Mesenchymal stem cell (in vitro differentiated cells and primary cell): ENCODE data around the gene ATOSA.

Source experiments
- DNase-seq: peaks from one replicate; pipeline ENCODE4 v3.0.0-alpha.2; 2013
- H2AFZ ChIP-seq: one replicate; pipeline ENCODE4 v1.6.1; 2013; ENCODE audit warnings: low read depth, mild to moderate bottlenecking, control low read depth, inconsistent platforms, low read length, moderate library complexity
- H2AK5ac ChIP-seq: 2 replicates; pipeline ENCODE4 v1.6.1; 2013; ENCODE audit warnings: low read length, moderate library complexity, mild to moderate bottlenecking, inconsistent platforms; ENCODE audit not compliant: severe bottlenecking
- H2BK120ac ChIP-seq: one replicate; pipeline ENCODE4 v1.6.1; 2013; ENCODE audit warnings: low read depth, mild to moderate bottlenecking, inconsistent platforms, low read length, moderate library complexity
- H2BK12ac ChIP-seq, 2 experiments: one replicate each; pipeline ENCODE4 v1.6.1; 2013; ENCODE audit warnings: inconsistent platforms in 2 of 2, low read length in 2 of 2, mild to moderate bottlenecking in 2 of 2, moderate library complexity in 2 of 2, control low read depth in 1 of 2
- H2BK15ac ChIP-seq: one replicate; pipeline ENCODE4 v1.6.1; 2013; ENCODE audit warnings: mild to moderate bottlenecking, low read depth, inconsistent platforms; ENCODE audit not compliant: poor library complexity, severe bottlenecking
- H2BK5ac ChIP-seq: 2 replicates; pipeline ENCODE4 v1.6.1; 2013; ENCODE audit warnings: low read depth, mild to moderate bottlenecking, low read length, control low read depth, inconsistent platforms; ENCODE audit not compliant: poor library complexity, severe bottlenecking
- H3K14ac ChIP-seq, 2 experiments: one replicate each; pipeline ENCODE4 v1.6.1; 2013; ENCODE audit warnings: inconsistent platforms in 2 of 2, low read length in 2 of 2, control low read depth in 1 of 2, mild to moderate bottlenecking in 1 of 2, moderate library complexity in 1 of 2
- H3K18ac ChIP-seq, 2 experiments: one replicate each; pipeline ENCODE4 v1.6.1; 2013; ENCODE audit warnings: inconsistent platforms in 2 of 2, low read length in 2 of 2, control low read depth in 1 of 2, low read depth in 1 of 2, mild to moderate bottlenecking in 1 of 2
- H3K23ac ChIP-seq, 2 experiments: one replicate each; pipeline ENCODE4 v1.6.1; 2013; ENCODE audit warnings: inconsistent platforms in 2 of 2, low read length in 2 of 2, mild to moderate bottlenecking in 2 of 2, moderate library complexity in 2 of 2, control low read depth in 1 of 2
- H3K27ac ChIP-seq: 2 replicates; pipeline ENCODE4 v1.5.1; 2013; ENCODE audit warnings: mild to moderate bottlenecking, moderate library complexity, low read length, control low read depth, inconsistent platforms; ENCODE audit not compliant: poor library complexity, severe bottlenecking
- H3K27me3 ChIP-seq, 2 experiments: 2 replicates each; pipeline versions ENCODE4 v1.6.1 to v1.7.0; 2013; ENCODE audit warnings: low read length in 2 of 2, mild to moderate bottlenecking in 2 of 2, moderate library complexity in 2 of 2, control low read depth in 1 of 2, inconsistent platforms in 1 of 2; ENCODE audit not compliant: control insufficient read depth in 1 of 2, insufficient read depth in 1 of 2
- H3K36me3 ChIP-seq, 2 experiments: 2 replicates each; pipeline versions ENCODE4 v1.6.1 to v1.7.0; 2013; ENCODE audit warnings: low read length in 2 of 2, control low read depth in 1 of 2, inconsistent platforms in 1 of 2, low read depth in 1 of 2, mild to moderate bottlenecking in 1 of 2; ENCODE audit not compliant: insufficient read depth in 2 of 2, control insufficient read depth in 1 of 2
- H3K4ac ChIP-seq, 2 experiments: one replicate each; pipeline ENCODE4 v1.6.1; 2013; ENCODE audit warnings: inconsistent platforms in 2 of 2, low read length in 2 of 2, mild to moderate bottlenecking in 2 of 2, moderate library complexity in 2 of 2, control low read depth in 1 of 2, low read depth in 1 of 2
- H3K4me1 ChIP-seq: 2 replicates; pipeline ENCODE4 v1.6.1; 2013; ENCODE audit warnings: low read depth, low read length, control low read depth; ENCODE audit not compliant: control insufficient read depth, insufficient read depth
- H3K4me2 ChIP-seq: 2 replicates; pipeline ENCODE4 v1.6.1; 2013; ENCODE audit warnings: low read length, mild to moderate bottlenecking, inconsistent platforms; ENCODE audit not compliant: poor library complexity, severe bottlenecking
- H3K4me3 ChIP-seq, 2 experiments: 2 replicates each; pipeline versions ENCODE4 v1.5.1 to v1.7.0; 2013; ENCODE audit warnings: low read length in 2 of 2, mild to moderate bottlenecking in 2 of 2, control low read depth in 1 of 2, low read depth in 1 of 2; ENCODE audit not compliant: insufficient read depth in 1 of 2
- H3K79me1 ChIP-seq: replicated peaks from 2 replicates; pipeline ENCODE4 v1.6.1; 2013; ENCODE audit warnings: mild to moderate bottlenecking, control low read depth, low read length, inconsistent platforms; ENCODE audit not compliant: poor library complexity, severe bottlenecking
- H3K9ac ChIP-seq: 2 replicates; pipeline ENCODE4 v1.7.0; 2013; ENCODE audit warnings: mild to moderate bottlenecking, low read length, moderate library complexity
- H3K9me3 ChIP-seq: 2 replicates; pipeline ENCODE4 v1.7.0; 2013; ENCODE audit warnings: mild to moderate bottlenecking, low read length; ENCODE audit not compliant: control insufficient read depth
- H4K8ac ChIP-seq: one replicate; pipeline ENCODE4 v1.6.1; 2013; ENCODE audit warnings: inconsistent platforms, mild to moderate bottlenecking, low read length, moderate library complexity
- H4K91ac ChIP-seq: one replicate; pipeline ENCODE4 v1.6.1; 2013; ENCODE audit warnings: mild to moderate bottlenecking, low read length, inconsistent platforms
- WGBS: methylation state at CpG from one replicate; pipeline ENCODE4 v1.1.7; 2013; ENCODE audit warnings: mixed read lengths; 5-methylcytosine and 5-hydroxymethylcytosine counted together

ATOSA gene

GRCh38 chr15:52699457-52699856 is 20.3 kb upstream of the ATOSA start:
- Histone ChIP-seq H2AK5ac (no peak overlapping the region), H3K9me3 (no peaks in the 10 kb centered on the region), H2BK5ac (no peak overlapping the region), H2BK120ac (no peak overlapping the region), H3K79me1 (no peaks in the 10 kb centered on the region), H2BK15ac (no peak overlapping the region), H3K27me3 (no peaks in the 10 kb centered on the region), H3K27ac (no peak overlapping the region), H3K18ac (no peak overlapping the region), H3K9ac (no peak overlapping the region), H3K23ac (no peak overlapping the region), H2AFZ (no peak overlapping the region), H3K4me2 (no peak overlapping the region), H4K8ac (no peak overlapping the region), H3K14ac (no peak overlapping the region), H3K4ac (no peak overlapping the region), H4K91ac (no peak overlapping the region), H3K4me3 (no peak overlapping the region), H3K36me3 (no peaks in the 10 kb centered on the region), H2BK12ac (no peak overlapping the region), H3K4me1 (no peaks in the 10 kb centered on the region)
- WGBS, result 51% methylated on average over 3 of the region's 3 CpGs
- DNase-seq, result no peak

DNA sequence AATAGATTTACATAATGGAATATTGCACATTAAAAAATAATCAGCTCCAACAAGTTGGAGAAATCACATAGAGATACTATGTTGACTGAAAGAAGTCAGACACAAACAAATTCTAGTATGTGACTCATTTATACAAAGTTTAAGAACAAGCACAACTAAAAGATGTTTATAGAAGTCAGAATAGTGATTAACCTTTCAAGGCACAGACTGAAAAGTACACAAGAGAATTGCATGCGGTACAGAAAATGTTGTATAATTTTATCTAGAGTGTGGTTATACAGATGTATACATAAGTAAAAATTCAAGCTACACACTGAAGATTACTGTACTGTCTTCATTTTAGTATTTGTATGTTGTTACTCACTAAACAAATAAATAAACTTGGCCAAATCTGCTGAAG is 19.3 kb upstream of the ATOSA start:
- H3K9me3 ChIP-seq, result no peaks in the 10 kb centered on the region
- H3K23ac ChIP-seq, result no peak overlapping the region
- no peaks in the 10 kb centered on the region for H3K27me3 ChIP-seq
- H2AK5ac ChIP-seq, result no peak overlapping the region
- WGBS, result no CpG with 5 or more reads among the region's 1 CpG
- H4K8ac ChIP-seq, result no peak overlapping the region
- no peak overlapping the region for H2BK15ac ChIP-seq
- H2BK12ac ChIP-seq, result no peak overlapping the region
- H3K27ac ChIP-seq, result no peak overlapping the region
- no peaks in the 10 kb centered on the region for H3K79me1 ChIP-seq
- no peak overlapping the region for H2BK5ac ChIP-seq
- DNase-seq, result peak; percentile 54
- H3K18ac ChIP-seq, result no peak overlapping the region
- H3K36me3 ChIP-seq, result no peaks in the 10 kb centered on the region
- no peak overlapping the region for H3K9ac ChIP-seq
- H3K14ac ChIP-seq, result no peak overlapping the region
- no peak overlapping the region for H2BK120ac ChIP-seq
- no peak overlapping the region for H2AFZ ChIP-seq
- no peak overlapping the region for H4K91ac ChIP-seq
- no peaks in the 10 kb centered on the region for H3K4me1 ChIP-seq
- H3K4me2 ChIP-seq, result no peak overlapping the region
- H3K4ac ChIP-seq, result no peak overlapping the region
- no peak overlapping the region for H3K4me3 ChIP-seq

DNA sequence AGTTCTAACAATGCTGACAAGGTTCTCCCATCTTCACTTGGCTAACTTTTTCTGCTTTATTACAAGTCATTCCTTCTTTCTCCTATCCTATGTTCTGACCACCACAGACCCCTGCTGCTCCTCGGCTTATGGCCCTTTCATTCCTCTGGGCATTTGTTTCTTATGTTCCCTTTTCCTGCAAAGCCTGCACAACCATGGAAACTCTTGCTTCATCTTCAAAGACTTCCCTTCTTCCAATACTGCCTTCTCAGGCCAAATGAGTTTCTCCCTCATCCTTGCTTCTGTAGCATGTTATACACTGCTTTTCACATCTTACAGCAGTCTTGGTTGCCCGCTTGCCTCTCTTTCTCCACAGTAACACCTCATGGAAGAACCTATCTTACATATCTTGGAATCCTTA is 17.9 kb upstream of the ATOSA start:
- H2BK120ac ChIP-seq, result no peak overlapping the region
- no peaks in the 10 kb centered on the region for H3K36me3 ChIP-seq
- H3K27me3 ChIP-seq, result no peaks in the 10 kb centered on the region
- H3K4me1 ChIP-seq, result no peaks in the 10 kb centered on the region
- no peak overlapping the region for H4K91ac ChIP-seq
- no peaks in the 10 kb centered on the region for H3K9me3 ChIP-seq
- no peak overlapping the region for H3K4me2 ChIP-seq
- H3K4ac ChIP-seq, result no peak overlapping the region
- no peak overlapping the region for H3K14ac ChIP-seq
- H2BK15ac ChIP-seq, result no peak overlapping the region
- H3K23ac ChIP-seq, result no peak overlapping the region
- H3K4me3 ChIP-seq, result no peak overlapping the region
- H3K27ac ChIP-seq, result no peak overlapping the region
- H2BK12ac ChIP-seq, result no peak overlapping the region
- no peak overlapping the region for H3K9ac ChIP-seq
- 89% methylated on average over 2 of the region's 2 CpGs for WGBS
- no peak overlapping the region for H2BK5ac ChIP-seq
- no peak overlapping the region for H2AFZ ChIP-seq
- no peak overlapping the region for H3K18ac ChIP-seq
- H3K79me1 ChIP-seq, result no peaks in the 10 kb centered on the region
- DNase-seq, result no peak
- H2AK5ac ChIP-seq, result no peak overlapping the region
- no peak overlapping the region for H4K8ac ChIP-seq

DNA sequence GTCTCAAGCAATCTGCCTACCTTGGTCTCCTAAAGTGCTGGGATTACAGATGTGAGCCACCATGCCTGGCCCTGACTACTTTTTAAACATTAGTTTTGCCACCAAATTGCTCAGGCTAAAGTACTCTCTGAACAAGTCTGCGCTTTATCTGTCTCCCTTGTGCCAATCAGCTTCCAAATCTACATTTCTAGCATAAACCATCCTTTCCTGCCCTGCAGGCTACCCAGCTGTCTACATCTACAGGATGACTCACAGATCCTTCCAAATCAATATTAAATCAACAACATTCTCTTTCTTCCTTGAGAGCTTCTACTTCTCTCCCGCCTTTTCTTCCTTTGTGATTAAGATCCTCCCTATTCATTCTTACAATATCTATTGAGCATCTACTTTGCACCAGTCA is 16.0 kb upstream of the ATOSA start:
- Histone ChIP-seq H3K14ac (no peak overlapping the region), H4K8ac (no peak overlapping the region), H4K91ac (no peak overlapping the region), H2AFZ (no peak overlapping the region), H3K4ac (no peak overlapping the region), H2BK12ac (no peak overlapping the region), H3K4me2 (no peak overlapping the region), H3K18ac (no peak overlapping the region), H3K27ac (no peak overlapping the region), H2BK5ac (no peak overlapping the region), H2AK5ac (no peak overlapping the region), H2BK120ac (no peak overlapping the region), H3K9me3 (no peaks in the 10 kb centered on the region), H3K23ac (no peak overlapping the region), H2BK15ac (no peak overlapping the region), H3K4me1 (no peaks in the 10 kb centered on the region), H3K9ac (no peak overlapping the region), H3K4me3 (no peak overlapping the region), H3K36me3 (no peaks in the 10 kb centered on the region), H3K79me1 (no peaks in the 10 kb centered on the region), H3K27me3 (no peaks in the 10 kb centered on the region)
- 92% methylated on average over 2 of the region's 2 CpGs for WGBS
- DNase-seq, result no peak
